ENCODE results near the gene CDRT15L2.
"Not testable (repeated sequence)": the region's sequence is repeated elsewhere in the genome, so short reads cannot be mapped to it uniquely, and the experiment has no call there.

- TF ChIP-seq RARB, ISL1, ZC3H10, ZFP30 (CRISPR knock-in tag; IDR thresholded peaks at IDR 0.05): not testable (repeated sequence)
- TF ChIP-seq, protein P1, sequence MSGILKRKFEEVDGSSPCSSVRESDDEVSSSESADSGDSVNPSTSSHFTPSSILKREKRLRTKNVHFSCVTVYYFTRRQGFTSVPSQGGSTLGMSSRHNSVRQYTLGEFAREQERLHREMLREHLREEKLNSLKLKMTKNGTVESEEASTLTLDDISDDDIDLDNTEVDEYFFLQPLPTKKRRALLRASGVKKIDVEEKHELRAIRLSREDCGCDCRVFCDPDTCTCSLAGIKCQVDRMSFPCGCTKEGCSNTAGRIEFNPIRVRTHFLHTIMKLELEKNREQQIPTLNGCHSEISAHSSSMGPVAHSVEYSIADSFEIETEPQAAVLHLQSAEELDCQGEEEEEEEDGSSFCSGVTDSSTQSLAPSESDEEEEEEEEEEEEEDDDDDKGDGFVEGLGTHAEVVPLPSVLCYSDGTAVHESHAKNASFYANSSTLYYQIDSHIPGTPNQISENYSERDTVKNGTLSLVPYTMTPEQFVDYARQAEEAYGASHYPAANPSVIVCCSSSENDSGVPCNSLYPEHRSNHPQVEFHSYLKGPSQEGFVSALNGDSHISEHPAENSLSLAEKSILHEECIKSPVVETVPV (CRISPR knock-in tag; IDR thresholded peaks at IDR 0.05) = not testable (repeated sequence)
- TF ChIP-seq, protein P2, sequence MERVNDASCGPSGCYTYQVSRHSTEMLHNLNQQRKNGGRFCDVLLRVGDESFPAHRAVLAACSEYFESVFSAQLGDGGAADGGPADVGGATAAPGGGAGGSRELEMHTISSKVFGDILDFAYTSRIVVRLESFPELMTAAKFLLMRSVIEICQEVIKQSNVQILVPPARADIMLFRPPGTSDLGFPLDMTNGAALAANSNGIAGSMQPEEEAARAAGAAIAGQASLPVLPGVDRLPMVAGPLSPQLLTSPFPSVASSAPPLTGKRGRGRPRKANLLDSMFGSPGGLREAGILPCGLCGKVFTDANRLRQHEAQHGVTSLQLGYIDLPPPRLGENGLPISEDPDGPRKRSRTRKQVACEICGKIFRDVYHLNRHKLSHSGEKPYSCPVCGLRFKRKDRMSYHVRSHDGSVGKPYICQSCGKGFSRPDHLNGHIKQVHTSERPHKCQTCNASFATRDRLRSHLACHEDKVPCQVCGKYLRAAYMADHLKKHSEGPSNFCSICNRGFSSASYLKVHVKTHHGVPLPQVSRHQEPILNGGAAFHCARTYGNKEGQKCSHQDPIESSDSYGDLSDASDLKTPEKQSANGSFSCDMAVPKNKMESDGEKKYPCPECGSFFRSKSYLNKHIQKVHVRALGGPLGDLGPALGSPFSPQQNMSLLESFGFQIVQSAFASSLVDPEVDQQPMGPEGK (CRISPR knock-in tag; IDR thresholded peaks at IDR 0.05; ENCODE audit: borderline replicate concordance) = not testable (repeated sequence)
These were observed 37.5 kb upstream of the CDRT15L2 start for GRCh38 chr17:20541853-20542546.
